ENCODE measurements around the gene ETV6.

ETV6 gene

GRCh38 chr12:11653215-11653753 lies 3.8 kb downstream of the ETV6 start:
- Mint-ChIP-seq H3K4me3 (peak overlapping the region; percentile 86), H3K27ac (peak overlapping the region; percentile 94)

DNA sequence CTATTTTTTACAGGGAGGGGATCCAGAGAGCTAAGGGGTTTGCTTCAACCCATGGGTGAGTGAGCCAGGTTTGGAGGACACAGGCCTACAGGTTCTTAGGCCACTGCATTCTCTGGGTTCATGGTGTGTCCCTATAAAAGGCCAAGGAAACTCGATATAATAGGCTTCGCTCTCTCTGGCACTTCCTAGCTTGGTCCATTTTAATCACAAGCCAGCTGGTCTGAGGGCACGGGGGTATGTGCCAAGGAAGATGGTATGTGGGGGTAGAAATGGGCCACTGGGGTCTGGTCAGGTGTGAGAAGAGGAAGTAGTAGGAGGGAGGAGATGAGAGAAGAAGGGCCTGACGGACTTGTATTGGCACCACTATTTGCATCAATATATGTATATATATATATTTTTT lies 4.9 kb downstream of the ETV6 start:
- no peak for DNase-seq
- H3K36me3 Mint-ChIP-seq (ENCODE audit: low read depth): peaks cover 60% of the 10 kb centered on the region
- H3K4me3 Mint-ChIP-seq: no peak overlapping the region
- peaks cover 74% of the 10 kb centered on the region for H3K4me1 Mint-ChIP-seq (ENCODE audit: low read depth)
- no peaks in the 10 kb centered on the region for H3K9me3 Mint-ChIP-seq
- H3K27me3 Mint-ChIP-seq: no peaks in the 10 kb centered on the region
- no peak overlapping the region for H3K27ac Mint-ChIP-seq

More at GRCh38 chr12:11653215-11653753, 3.8 kb downstream of the ETV6 start:
- DNase-seq: peak; percentile 64
- H3K36me3 Mint-ChIP-seq (ENCODE audit: low read depth): peaks cover 59% of the 10 kb centered on the region
- no peaks in the 10 kb centered on the region for H3K9me3 Mint-ChIP-seq
- H3K4me1 Mint-ChIP-seq (ENCODE audit: low read depth): peaks cover 69% of the 10 kb centered on the region
- no peaks in the 10 kb centered on the region for H3K27me3 Mint-ChIP-seq

GRCh38 chr12:11654802-11655201 lies 5.3 kb downstream of the ETV6 start:
- Mint-ChIP-seq H3K27ac (no peak overlapping the region), H3K4me1 (ENCODE audit: low read depth) (peaks cover 79% of the 10 kb centered on the region), H3K4me3 (no peak overlapping the region), H3K36me3 (ENCODE audit: low read depth) (peaks cover 64% of the 10 kb centered on the region), H3K9me3 (no peaks in the 10 kb centered on the region), H3K27me3 (no peaks in the 10 kb centered on the region)
- DNase-seq: no peak

DNA sequence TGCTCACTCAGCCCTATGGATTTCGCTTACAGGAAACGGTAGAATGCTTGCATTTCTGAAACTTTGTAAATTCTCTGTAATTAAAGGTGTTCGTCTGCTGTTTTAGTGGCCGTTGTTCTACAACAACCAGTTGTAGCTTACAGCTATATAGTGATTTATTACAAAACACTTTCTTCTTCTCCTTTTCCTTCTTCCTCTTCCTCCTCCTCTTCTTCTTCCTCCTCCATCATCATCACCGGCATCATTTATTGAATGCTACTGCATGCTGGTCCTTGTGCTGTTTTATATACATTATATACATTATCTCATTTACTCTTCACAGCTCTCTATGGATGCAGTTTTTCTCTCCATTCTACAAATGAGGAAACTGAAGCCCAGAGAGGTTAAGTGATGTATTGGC lies 6.4 kb downstream of the ETV6 start:
- Mint-ChIP-seq H3K4me1 (ENCODE audit: low read depth) (peaks cover 86% of the 10 kb centered on the region), H3K27ac (no peak overlapping the region), H3K9me3 (no peaks in the 10 kb centered on the region), H3K27me3 (no peaks in the 10 kb centered on the region), H3K4me3 (no peak overlapping the region), H3K36me3 (ENCODE audit: low read depth) (peaks cover 60% of the 10 kb centered on the region)
- no peak for DNase-seq

GRCh38 chr12:11656550-11656949 lies 7.1 kb downstream of the ETV6 start:
- H3K27me3 Mint-ChIP-seq: no peaks in the 10 kb centered on the region
- no peaks in the 10 kb centered on the region for H3K9me3 Mint-ChIP-seq
- no peak overlapping the region for H3K27ac Mint-ChIP-seq
- H3K36me3 Mint-ChIP-seq (ENCODE audit: low read depth): peaks cover 60% of the 10 kb centered on the region
- H3K4me1 Mint-ChIP-seq (ENCODE audit: low read depth): peaks cover 93% of the 10 kb centered on the region
- no peak for DNase-seq
- H3K4me3 Mint-ChIP-seq: no peak overlapping the region

GRCh38 chr12:11657511-11657910 lies 8.0 kb downstream of the ETV6 start:
- Mint-ChIP-seq H3K27me3 (no peaks in the 10 kb centered on the region), H3K9me3 (no peaks in the 10 kb centered on the region), H3K36me3 (ENCODE audit: low read depth) (peaks cover 60% of the 10 kb centered on the region), H3K4me3 (no peak overlapping the region), H3K4me1 (ENCODE audit: low read depth) (peaks cover 94% of the 10 kb centered on the region), H3K27ac (no peak overlapping the region)
- DNase-seq: no peak

DNA sequence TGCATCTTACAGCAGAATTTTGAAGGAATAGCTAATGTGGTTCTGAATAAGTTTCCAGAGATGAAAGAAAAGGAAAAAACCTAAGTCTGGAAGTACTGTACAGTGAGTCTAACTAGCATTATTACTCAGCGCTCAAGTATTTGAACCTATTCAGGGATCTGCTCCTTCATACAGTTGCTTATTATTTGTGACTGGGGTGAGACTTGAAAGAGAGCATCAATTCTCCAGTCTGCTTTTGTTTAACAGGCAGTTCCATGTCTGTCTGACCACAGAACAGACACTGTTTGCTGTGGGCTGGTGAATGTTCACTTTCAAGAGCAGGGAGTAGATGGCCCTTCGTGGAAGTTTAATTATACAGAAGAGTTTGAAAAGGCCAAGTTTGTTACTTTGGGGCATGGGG lies 9.3 kb downstream of the ETV6 start:
- Mint-ChIP-seq H3K27ac (no peak overlapping the region), H3K9me3 (no peaks in the 10 kb centered on the region), H3K36me3 (ENCODE audit: low read depth) (peaks cover 63% of the 10 kb centered on the region), H3K4me3 (no peak overlapping the region), H3K4me1 (ENCODE audit: low read depth) (peaks cover 92% of the 10 kb centered on the region), H3K27me3 (no peaks in the 10 kb centered on the region)
- DNase-seq: no peak

GRCh38 chr12:11660624-11661023 lies 11.2 kb downstream of the ETV6 start:
- Mint-ChIP-seq H3K4me1 (ENCODE audit: low read depth) (peaks cover 87% of the 10 kb centered on the region), H3K36me3 (ENCODE audit: low read depth) (peaks cover 73% of the 10 kb centered on the region)

DNA sequence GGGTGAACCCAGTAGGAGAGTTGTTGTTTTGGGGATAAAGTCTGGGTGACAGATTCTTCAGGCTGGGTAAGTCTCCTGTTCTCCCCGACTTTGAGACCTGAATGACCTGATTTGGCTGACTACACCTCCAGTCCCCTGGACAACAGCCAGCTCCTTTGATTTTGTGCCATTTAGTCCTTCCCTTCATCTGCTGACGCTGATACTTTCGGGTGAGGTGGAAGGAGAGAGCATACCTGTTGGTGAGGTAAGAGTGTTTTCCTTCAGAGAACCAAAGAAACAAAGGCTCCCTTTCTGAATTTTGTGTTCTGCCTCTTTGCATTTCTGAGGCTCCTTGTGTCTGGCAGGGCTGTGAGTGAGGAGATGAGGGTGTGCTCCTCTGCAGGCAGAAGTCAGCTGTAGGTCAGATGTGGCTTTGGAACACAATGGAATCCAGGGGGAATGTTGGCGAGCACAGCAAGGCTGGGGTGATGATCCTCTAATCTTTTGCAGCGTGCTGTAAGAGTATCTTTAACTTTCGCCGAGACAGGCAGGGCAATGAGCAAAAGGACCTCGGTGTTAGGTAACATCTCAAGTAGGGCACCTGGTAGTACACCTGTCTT lies 12.1 kb downstream of the ETV6 start:
- Mint-ChIP-seq H3K4me3 (no peak overlapping the region), H3K36me3 (ENCODE audit: low read depth) (peaks cover 63% of the 10 kb centered on the region), H3K4me1 (ENCODE audit: low read depth) (peaks cover 84% of the 10 kb centered on the region), H3K9me3 (no peaks in the 10 kb centered on the region), H3K27ac (peak overlapping the region; percentile 19), H3K27me3 (no peaks in the 10 kb centered on the region)
- no peak for DNase-seq

More at GRCh38 chr12:11660624-11661023, 11.2 kb downstream of the ETV6 start:
- H3K27me3 Mint-ChIP-seq: no peaks in the 10 kb centered on the region
- no peak for DNase-seq
- no peak overlapping the region for H3K27ac Mint-ChIP-seq
- H3K9me3 Mint-ChIP-seq: no peaks in the 10 kb centered on the region
- H3K4me3 Mint-ChIP-seq: no peak overlapping the region

GRCh38 chr12:11662369-11662768 lies 12.9 kb downstream of the ETV6 start:
- Mint-ChIP-seq H3K36me3 (ENCODE audit: low read depth) (peaks cover 58% of the 10 kb centered on the region), H3K4me1 (ENCODE audit: low read depth) (peaks cover 82% of the 10 kb centered on the region), H3K27me3 (no peaks in the 10 kb centered on the region), H3K9me3 (no peaks in the 10 kb centered on the region), H3K27ac (no peak overlapping the region), H3K4me3 (no peak overlapping the region)
- DNase-seq: no peak

DNA sequence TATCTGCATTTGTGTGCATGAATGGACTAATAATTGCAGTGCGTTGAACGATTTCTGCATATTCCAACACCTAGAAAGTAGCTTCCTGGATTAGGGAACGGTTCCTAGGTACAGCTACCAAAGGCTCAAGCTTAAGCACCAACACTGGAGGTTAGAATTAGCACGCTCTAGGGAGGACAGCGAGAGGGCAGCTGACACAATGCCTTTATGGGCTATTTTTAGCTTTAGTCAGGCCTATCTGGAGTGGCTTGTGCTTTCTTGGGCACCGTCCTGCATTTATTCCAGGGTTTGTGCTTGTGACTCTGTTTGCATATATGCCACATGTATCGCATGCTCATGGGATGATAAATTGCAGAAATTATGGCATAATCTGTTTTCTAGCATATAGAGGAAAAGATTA lies 13.7 kb downstream of the ETV6 start:
- Mint-ChIP-seq H3K36me3 (ENCODE audit: low read depth) (peaks cover 56% of the 10 kb centered on the region), H3K9me3 (no peaks in the 10 kb centered on the region), H3K4me3 (no peak overlapping the region), H3K4me1 (ENCODE audit: low read depth) (peaks cover 78% of the 10 kb centered on the region), H3K27me3 (no peaks in the 10 kb centered on the region), H3K27ac (no peak overlapping the region)
- no peak for DNase-seq

- H3K9me3 Mint-ChIP-seq: no peaks in the 10 kb centered on the region
- H3K36me3 Mint-ChIP-seq (ENCODE audit: low read depth): peaks cover 53% of the 10 kb centered on the region
- no peak overlapping the region for H3K27ac Mint-ChIP-seq
- H3K27me3 Mint-ChIP-seq: no peaks in the 10 kb centered on the region
- H3K4me3 Mint-ChIP-seq: no peak overlapping the region
- peaks cover 78% of the 10 kb centered on the region for H3K4me1 Mint-ChIP-seq (ENCODE audit: low read depth)
- DNase-seq: no peak
Observed at GRCh38 chr12:11664101-11664500, 14.6 kb downstream of the ETV6 start.

- no peak overlapping the region for H3K27ac Mint-ChIP-seq
- H3K4me3 Mint-ChIP-seq: no peak overlapping the region
- peaks cover 41% of the 10 kb centered on the region for H3K36me3 Mint-ChIP-seq (ENCODE audit: low read depth)
- no peaks in the 10 kb centered on the region for H3K27me3 Mint-ChIP-seq
- no peak for DNase-seq
- no peaks in the 10 kb centered on the region for H3K9me3 Mint-ChIP-seq
- H3K4me1 Mint-ChIP-seq (ENCODE audit: low read depth): peaks cover 69% of the 10 kb centered on the region
Observed at GRCh38 chr12:11666131-11667050, 16.9 kb downstream of the ETV6 start.

- no peaks in the 10 kb centered on the region for H3K27me3 Mint-ChIP-seq
- H3K4me3 Mint-ChIP-seq: no peak overlapping the region
- no peak for DNase-seq
- H3K4me1 Mint-ChIP-seq (ENCODE audit: low read depth): peaks cover 68% of the 10 kb centered on the region
- peaks cover 33% of the 10 kb centered on the region for H3K36me3 Mint-ChIP-seq (ENCODE audit: low read depth)
- no peaks in the 10 kb centered on the region for H3K9me3 Mint-ChIP-seq
- no peak overlapping the region for H3K27ac Mint-ChIP-seq
Observed at GRCh38 chr12:11667171-11667570, 17.7 kb downstream of the ETV6 start.

DNA sequence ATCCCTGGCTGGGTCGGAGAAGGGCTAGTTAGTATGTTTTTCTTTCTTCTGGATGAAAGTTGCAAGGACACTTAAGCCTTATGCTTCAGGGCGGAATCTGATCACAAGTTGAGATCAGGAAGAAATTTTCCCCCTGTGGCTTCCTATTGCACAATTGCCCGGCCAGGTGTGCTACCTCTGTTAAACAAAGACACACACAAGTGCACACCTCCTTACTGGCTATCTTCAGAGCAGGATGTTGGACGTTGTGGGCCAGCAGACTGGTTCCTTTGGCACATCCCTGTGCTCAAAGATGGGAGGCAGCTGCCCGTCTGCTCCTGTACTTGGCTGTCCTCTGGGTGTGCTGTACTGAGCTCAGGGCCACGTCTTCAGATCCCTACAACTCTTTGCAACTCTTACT lies 19.1 kb downstream of the ETV6 start:
- Mint-ChIP-seq H3K9me3 (no peaks in the 10 kb centered on the region), H3K4me3 (no peak overlapping the region), H3K36me3 (ENCODE audit: low read depth) (peaks cover 23% of the 10 kb centered on the region), H3K27ac (no peak overlapping the region), H3K27me3 (no peaks in the 10 kb centered on the region), H3K4me1 (ENCODE audit: low read depth) (peaks cover 72% of the 10 kb centered on the region)
- DNase-seq: no peak
